KMS-11 (cell line): ENCODE data around the gene KCNA5.

Source experiments
- H2AFZ ChIP-seq: fragments of 200-600 bp; sonication (generic); 2 replicates; pipeline ENCODE4 v1.6.1; 2016; ENCODE audit warnings: antibody characterized with exemption, mixed run types, low read depth
- H3K27ac ChIP-seq: fragments of 200-600 bp; sonication (generic); 2 replicates; pipeline ENCODE4 v1.6.1; 2016; ENCODE audit warnings: mild to moderate bottlenecking, mixed run types
- H3K27me3 ChIP-seq: fragments of 200-600 bp; sonication (generic); 2 replicates; pipeline ENCODE4 v1.6.1; 2017; ENCODE audit warnings: mild to moderate bottlenecking, low read depth, mixed run types, moderate library complexity; ENCODE audit not compliant: insufficient read depth
- H3K36me3 ChIP-seq: fragments of 200-600 bp; sonication (generic); 2 replicates; pipeline ENCODE4 v1.6.1; 2017; ENCODE audit warnings: mild to moderate bottlenecking, mixed run types; ENCODE audit not compliant: insufficient read depth
- H3K4me1 ChIP-seq: fragments of 200-600 bp; sonication (generic); 2 replicates; pipeline ENCODE4 v1.6.1; 2016; ENCODE audit warnings: mild to moderate bottlenecking, low read depth, mixed run types; ENCODE audit not compliant: poor library complexity, severe bottlenecking
- H3K4me2 ChIP-seq: fragments of 200-600 bp; sonication (generic); 2 replicates; pipeline ENCODE4 v1.7.0; 2016; ENCODE audit warnings: mild to moderate bottlenecking, mixed run types
- H3K4me3 ChIP-seq: fragments of 200-600 bp; sonication (generic); IDR thresholded peaks from 2 replicates; pipeline ENCODE4 v1.6.1; 2017; ENCODE audit warnings: low read depth, low read length, mixed read lengths; ENCODE audit not compliant: insufficient read depth
- H3K79me2 ChIP-seq: fragments of 200-600 bp; sonication (generic); 2 replicates; pipeline ENCODE4 v1.6.1; 2016; ENCODE audit warnings: low read depth, mixed run types; ENCODE audit not compliant: insufficient read depth
- H3K9ac ChIP-seq: fragments of 200-600 bp; sonication (generic); 2 replicates; pipeline ENCODE4 v1.6.1; 2016; ENCODE audit warnings: mild to moderate bottlenecking, mixed run types
- H4K20me1 ChIP-seq: fragments of 200-600 bp; sonication (generic); 2 replicates; pipeline ENCODE4 v1.6.1; 2016; ENCODE audit warnings: mild to moderate bottlenecking, mixed run types; ENCODE audit not compliant: insufficient read depth
- TF ChIP-seq, protein P1 (sequence below): fragments of 200-600 bp; sonication (generic); conservative IDR thresholded peaks from 2 replicates; pipeline ENCODE4 v1.6.1; 2017; ENCODE audit warnings: low read depth, mild to moderate bottlenecking, antibody characterized with exemption, low read length, moderate library complexity, mixed read lengths

KCNA5 gene

GRCh38 chr12:5068126-5068525, 24.4 kb downstream of the KCNA5 start:
- Histone ChIP-seq H3K79me2 (no peaks in the 10 kb centered on the region), H4K20me1 (no peaks in the 10 kb centered on the region), H3K9ac (no peak overlapping the region), H3K27ac (no peak overlapping the region), H3K4me2 (no peak overlapping the region), H3K27me3 (no peaks in the 10 kb centered on the region), H3K36me3 (no peaks in the 10 kb centered on the region), H3K4me1 (no peaks in the 10 kb centered on the region), H3K4me3 (no peak overlapping the region), H2AFZ (no peak overlapping the region)
- TF ChIP-seq, protein P1, sequence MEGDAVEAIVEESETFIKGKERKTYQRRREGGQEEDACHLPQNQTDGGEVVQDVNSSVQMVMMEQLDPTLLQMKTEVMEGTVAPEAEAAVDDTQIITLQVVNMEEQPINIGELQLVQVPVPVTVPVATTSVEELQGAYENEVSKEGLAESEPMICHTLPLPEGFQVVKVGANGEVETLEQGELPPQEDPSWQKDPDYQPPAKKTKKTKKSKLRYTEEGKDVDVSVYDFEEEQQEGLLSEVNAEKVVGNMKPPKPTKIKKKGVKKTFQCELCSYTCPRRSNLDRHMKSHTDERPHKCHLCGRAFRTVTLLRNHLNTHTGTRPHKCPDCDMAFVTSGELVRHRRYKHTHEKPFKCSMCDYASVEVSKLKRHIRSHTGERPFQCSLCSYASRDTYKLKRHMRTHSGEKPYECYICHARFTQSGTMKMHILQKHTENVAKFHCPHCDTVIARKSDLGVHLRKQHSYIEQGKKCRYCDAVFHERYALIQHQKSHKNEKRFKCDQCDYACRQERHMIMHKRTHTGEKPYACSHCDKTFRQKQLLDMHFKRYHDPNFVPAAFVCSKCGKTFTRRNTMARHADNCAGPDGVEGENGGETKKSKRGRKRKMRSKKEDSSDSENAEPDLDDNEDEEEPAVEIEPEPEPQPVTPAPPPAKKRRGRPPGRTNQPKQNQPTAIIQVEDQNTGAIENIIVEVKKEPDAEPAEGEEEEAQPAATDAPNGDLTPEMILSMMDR: no peak

DNA sequence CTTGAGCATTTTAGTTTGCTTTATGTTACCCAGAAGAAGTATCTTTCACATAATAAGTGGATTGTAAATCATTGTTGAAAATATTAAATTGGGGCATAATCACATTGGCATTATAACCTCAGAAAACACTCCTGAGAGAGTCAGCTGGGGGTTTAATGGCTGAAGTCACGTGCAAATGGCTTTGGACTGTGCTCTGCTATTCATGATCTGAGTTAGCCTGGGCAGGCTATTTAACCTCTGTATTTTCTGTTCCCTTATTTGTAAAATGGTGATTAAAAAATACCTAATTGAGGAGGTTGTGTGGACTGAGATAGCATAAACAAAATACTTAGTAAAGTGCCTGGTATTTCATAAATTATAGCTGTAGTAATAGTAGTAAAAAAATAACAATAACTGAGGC, 24.9 kb downstream of the KCNA5 start:
- H3K27ac ChIP-seq: no peak overlapping the region
- no peaks in the 10 kb centered on the region for H4K20me1 ChIP-seq
- H3K36me3 ChIP-seq: no peaks in the 10 kb centered on the region
- H3K4me1 ChIP-seq: no peaks in the 10 kb centered on the region
- no peak overlapping the region for H2AFZ ChIP-seq
- H3K4me2 ChIP-seq: no peak overlapping the region
- no peak overlapping the region for H3K9ac ChIP-seq
- H3K79me2 ChIP-seq: no peaks in the 10 kb centered on the region
- TF ChIP-seq, protein P1: no peak
- H3K27me3 ChIP-seq: no peaks in the 10 kb centered on the region
- no peak overlapping the region for H3K4me3 ChIP-seq

DNA sequence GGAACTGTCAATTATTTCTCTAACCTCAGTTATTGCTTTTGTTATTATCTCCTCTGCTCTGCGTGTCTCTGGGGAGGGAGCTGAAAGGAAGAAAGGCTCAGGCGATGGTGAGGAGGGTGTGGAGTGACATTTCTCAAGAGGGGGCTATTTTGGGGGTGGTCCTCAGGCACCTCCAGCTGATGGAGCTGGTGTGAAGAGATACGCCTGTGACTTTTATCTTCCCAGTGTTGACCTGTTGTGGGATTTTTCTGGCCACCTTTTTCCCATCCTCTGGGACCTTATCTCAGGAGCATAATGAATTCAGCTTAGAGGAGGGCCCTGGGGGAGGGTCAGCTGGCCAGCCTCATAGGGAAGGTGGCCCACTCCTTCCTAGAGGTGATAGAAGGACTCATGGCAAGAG, 26.4 kb downstream of the KCNA5 start:
- TF ChIP-seq, protein P1: no peak
- H3K4me3 ChIP-seq: no peak overlapping the region
- H3K36me3 ChIP-seq: no peaks in the 10 kb centered on the region
- H3K9ac ChIP-seq: no peak overlapping the region
- no peaks in the 10 kb centered on the region for H3K4me1 ChIP-seq
- no peak overlapping the region for H2AFZ ChIP-seq
- no peaks in the 10 kb centered on the region for H3K79me2 ChIP-seq
- no peaks in the 10 kb centered on the region for H3K27me3 ChIP-seq
- no peaks in the 10 kb centered on the region for H4K20me1 ChIP-seq
- H3K4me2 ChIP-seq: no peak overlapping the region
- no peak overlapping the region for H3K27ac ChIP-seq

DNA sequence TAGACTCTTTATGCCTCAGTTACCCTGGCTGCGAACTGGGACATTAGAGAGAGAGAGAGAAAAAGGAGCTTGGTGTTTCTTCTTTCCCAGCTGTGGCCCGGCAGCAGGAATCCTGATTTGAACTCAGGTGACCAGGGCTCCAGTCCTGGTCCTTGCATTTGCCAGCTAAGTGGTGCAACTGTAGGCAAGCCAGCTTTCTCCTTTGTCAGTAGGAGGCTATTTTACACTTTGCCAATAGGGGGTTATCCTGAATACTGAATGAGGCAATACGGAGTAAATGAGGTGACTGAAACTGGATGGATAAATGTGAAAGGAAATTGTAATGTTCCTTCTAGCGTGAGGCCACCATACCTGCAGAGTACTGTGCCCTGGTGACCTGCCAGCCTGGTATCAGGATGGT, 27.8 kb downstream of the KCNA5 start:
- H3K27me3 ChIP-seq: no peaks in the 10 kb centered on the region
- H3K79me2 ChIP-seq: no peaks in the 10 kb centered on the region
- H3K4me3 ChIP-seq: no peak overlapping the region

More for the DNA sequence above, 27.8 kb downstream of the KCNA5 start:
- H2AFZ ChIP-seq: no peak overlapping the region
- no peaks in the 10 kb centered on the region for H3K4me1 ChIP-seq
- H3K4me2 ChIP-seq: no peak overlapping the region
- no peak overlapping the region for H3K9ac ChIP-seq
- TF ChIP-seq, protein P1: no peak
- no peak overlapping the region for H3K27ac ChIP-seq
- no peaks in the 10 kb centered on the region for H3K36me3 ChIP-seq
- H4K20me1 ChIP-seq: no peaks in the 10 kb centered on the region
